Cardiac muscle cell (in vitro differentiated cells and primary cell): ENCODE results near the gene GPN1. TPM values are rescaled to one million over a fixed set of nuclear protein-coding genes. Genes with fewer than 3 reads are reported as not detected.

ENCODE experiments used
- DNase-seq, 2 donors: peaks; one replicate each; pipeline versions ENCODE4 v3.0.0 to v3.0.0-alpha.2; 2010 to 2017; ENCODE audit warnings: low read depth in 1 of 2, low spot score in 1 of 2
- H3K27ac ChIP-seq: fragments of 200-600 bp; sonication (generic); 2 replicates; pipeline ENCODE4 v1.5.1; 2016
- H3K27me3 ChIP-seq: fragments of 200-600 bp; sonication (generic); 2 replicates; pipeline ENCODE4 v1.6.0; 2016; ENCODE audit warnings: control low read depth
- H3K36me3 ChIP-seq: fragments of 200-600 bp; sonication (generic); 2 replicates; pipeline ENCODE4 v1.5.1; 2016; ENCODE audit warnings: control low read depth
- H3K4me1 ChIP-seq: fragments of 200-600 bp; sonication (generic); 2 replicates; pipeline ENCODE4 v1.8.1; 2017; ENCODE audit warnings: low read depth, mild to moderate bottlenecking, mixed run types
- H3K4me3 ChIP-seq: fragments of 200-600 bp; sonication (generic); 2 replicates; pipeline ENCODE4 v1.5.1; 2016; ENCODE audit warnings: mild to moderate bottlenecking
- H3K9me3 ChIP-seq: fragments of 200-600 bp; sonication (generic); 2 replicates; pipeline ENCODE4 v1.5.1; 2017; ENCODE audit warnings: low read depth, mild to moderate bottlenecking, control low read depth
- polyA plus RNA-seq: library from polyadenylated mRNA; unstranded; fragments of >200 nt; fragmentation: Nextera tagmentation; extraction: Ambion mirVana; gene quantifications from 2 replicates; pipeline ENCODE4 v1.2.1, GENCODE V29; 2016
- total RNA-seq: library from RNA; depleted of rRNA; stranded (reverse); fragments of >200 nt; gene quantifications from 2 replicates; pipeline ENCODE4 v1.2.3, GENCODE V29; 2016
- TF ChIP-seq, protein P1 (sequence below): IDR thresholded peaks from 2 replicates; pipeline ENCODE4 v1.5.1; 2012; ENCODE audit warnings: low read depth, mild to moderate bottlenecking, low read length

Gene GPN1
- total RNA-seq = 24.1 and 30.0 TPM in 2 replicates
- 51.6 and 52.5 TPM in 2 replicates for polyA plus RNA-seq

DNA sequence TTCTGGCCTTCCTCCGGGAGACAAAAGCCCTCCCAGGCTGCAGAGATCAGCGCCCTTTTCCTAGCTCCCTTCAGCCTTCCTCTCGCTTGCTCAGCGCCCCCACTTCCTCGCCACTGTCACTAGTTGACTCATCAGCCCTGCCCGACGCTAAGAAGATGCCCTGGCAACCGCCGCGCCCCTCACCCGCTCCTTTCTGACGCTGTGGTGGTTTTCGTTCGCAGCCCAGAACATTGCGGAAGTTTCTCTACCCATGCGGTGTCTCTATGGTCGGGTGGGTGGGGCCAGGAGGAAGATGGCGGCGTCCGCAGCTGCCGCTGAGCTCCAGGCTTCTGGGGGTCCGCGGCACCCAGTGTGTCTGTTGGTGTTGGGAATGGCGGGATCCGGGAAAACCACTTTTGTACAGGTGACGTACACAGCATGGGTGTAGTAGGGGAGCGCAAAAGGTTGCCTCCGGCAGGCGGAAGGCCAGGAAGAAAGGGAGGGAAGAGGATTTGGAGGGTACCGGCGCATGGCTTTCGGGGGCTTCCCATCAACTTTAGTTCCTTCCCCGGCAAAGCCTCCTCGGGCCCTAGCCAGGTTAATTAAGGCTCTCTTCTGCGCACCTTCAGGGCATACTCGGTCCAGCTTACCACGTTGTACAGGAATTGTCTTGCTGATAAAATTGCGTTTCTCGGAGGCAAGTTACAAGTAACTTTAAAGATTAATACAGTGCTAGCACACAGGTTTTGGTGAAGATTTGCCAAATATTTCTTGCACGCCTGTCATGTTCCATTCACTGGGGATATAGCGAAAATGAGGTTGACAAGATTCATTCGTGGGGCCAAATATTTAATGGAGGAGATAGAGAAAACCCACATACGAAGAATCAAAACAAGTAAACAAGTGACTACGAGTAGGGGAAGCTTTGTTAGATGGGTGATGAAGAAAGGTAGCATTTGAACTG lies at the start of gene GPN1, which contains the start of gene CCDC121:
GPN1 (plus strand) TSS at position 284 of the 943 bp plus-strand sequence; CDS start at position 293, 9 bp downstream.
CCDC121 (minus strand) TSS at position 246 of the 943 bp plus-strand sequence. CDS start 1,213 bp downstream, outside the sequence.
- Histone ChIP-seq H3K36me3 (peaks cover 28% of the 10 kb centered on the region), H3K27ac (no peak within 1 kb of the TSS), H3K4me3 (peak within 1 kb of the TSS; percentile 71), H3K9me3 (no peaks in the 10 kb centered on the region), H3K27me3 (no peaks in the 10 kb centered on the region), H3K4me1 (no peaks in the 10 kb centered on the region)
- TF ChIP-seq, protein P1, sequence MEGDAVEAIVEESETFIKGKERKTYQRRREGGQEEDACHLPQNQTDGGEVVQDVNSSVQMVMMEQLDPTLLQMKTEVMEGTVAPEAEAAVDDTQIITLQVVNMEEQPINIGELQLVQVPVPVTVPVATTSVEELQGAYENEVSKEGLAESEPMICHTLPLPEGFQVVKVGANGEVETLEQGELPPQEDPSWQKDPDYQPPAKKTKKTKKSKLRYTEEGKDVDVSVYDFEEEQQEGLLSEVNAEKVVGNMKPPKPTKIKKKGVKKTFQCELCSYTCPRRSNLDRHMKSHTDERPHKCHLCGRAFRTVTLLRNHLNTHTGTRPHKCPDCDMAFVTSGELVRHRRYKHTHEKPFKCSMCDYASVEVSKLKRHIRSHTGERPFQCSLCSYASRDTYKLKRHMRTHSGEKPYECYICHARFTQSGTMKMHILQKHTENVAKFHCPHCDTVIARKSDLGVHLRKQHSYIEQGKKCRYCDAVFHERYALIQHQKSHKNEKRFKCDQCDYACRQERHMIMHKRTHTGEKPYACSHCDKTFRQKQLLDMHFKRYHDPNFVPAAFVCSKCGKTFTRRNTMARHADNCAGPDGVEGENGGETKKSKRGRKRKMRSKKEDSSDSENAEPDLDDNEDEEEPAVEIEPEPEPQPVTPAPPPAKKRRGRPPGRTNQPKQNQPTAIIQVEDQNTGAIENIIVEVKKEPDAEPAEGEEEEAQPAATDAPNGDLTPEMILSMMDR = no peak
- DNase-seq = peak; percentile 87 to 92

DNA sequence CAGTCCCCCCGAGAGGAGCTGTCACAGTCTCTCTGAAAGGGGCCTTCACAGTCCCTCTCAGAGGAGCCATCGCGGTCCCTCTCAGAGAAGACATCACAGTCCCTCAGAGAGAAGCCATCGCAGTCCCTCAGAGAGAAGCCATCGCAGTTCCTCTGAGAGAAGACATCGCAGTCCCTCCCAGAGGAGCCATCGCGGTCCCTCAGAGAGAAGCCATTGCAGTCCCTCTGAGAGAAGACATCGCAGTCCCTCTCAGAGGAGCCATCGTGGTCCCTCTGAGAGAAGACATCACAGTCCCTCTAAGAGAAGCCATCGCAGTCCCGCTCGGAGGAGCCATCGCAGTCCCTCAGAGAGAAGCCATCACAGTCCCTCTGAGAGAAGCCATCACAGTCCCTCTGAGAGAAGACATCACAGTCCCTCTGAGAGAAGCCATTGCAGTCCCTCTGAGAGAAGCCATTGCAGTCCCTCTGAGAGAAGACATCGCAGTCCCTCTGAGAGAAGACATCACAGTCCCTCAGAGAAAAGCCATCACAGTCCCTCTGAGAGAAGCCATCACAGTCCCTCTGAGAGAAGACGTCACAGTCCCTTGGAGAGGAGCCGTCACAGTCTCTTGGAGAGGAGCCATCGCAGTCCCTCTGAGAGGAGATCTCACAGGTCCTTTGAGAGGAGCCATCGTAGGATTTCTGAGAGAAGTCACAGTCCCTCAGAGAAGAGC lies 47.3 kb upstream of the GPN1 start:
- no peak overlapping the region for H3K4me3 ChIP-seq
- H3K4me1 ChIP-seq = peaks cover 3% of the 10 kb centered on the region
- TF ChIP-seq, protein P1 = no peak
- H3K36me3 ChIP-seq = no peaks in the 10 kb centered on the region
- H3K27ac ChIP-seq = no peak overlapping the region
- DNase-seq = no peak
- H3K27me3 ChIP-seq = no peaks in the 10 kb centered on the region
- no peaks in the 10 kb centered on the region for H3K9me3 ChIP-seq

DNA sequence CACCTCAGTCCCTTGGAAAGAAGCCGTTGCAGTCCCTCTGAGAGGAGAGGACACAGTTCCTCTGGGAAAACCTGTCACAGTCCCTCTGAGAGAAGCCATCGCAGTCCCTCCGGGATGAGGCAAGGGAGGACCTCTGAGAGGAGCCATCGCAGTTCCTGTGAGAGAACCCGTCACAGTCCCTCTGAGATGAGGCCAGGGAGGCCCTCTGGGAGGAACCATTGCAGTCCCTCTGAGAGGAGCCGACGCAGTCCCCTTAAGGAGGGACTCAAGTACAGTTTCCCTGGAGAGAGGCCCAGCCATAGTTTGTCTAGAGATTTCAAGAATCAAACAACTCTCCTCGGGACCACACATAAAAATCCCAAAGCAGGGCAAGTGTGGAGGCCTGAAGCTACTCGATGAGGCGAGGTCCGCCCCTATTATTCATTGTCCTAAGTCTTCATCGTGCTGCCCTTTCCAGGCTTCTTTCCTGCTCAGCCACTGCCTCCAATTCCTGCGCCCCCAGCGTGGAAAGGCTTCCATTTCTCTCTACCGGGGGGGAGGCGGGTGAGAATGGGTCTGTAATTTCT lies 46.6 kb upstream of the GPN1 start:
- no peak overlapping the region for H3K27ac ChIP-seq
- no peak for DNase-seq
- H3K4me3 ChIP-seq = peak overlapping the region; percentile 72
- no peaks in the 10 kb centered on the region for H3K9me3 ChIP-seq
- peaks cover 3% of the 10 kb centered on the region for H3K4me1 ChIP-seq
- TF ChIP-seq, protein P1 = no peak
- H3K36me3 ChIP-seq = no peaks in the 10 kb centered on the region
- no peaks in the 10 kb centered on the region for H3K27me3 ChIP-seq

DNA sequence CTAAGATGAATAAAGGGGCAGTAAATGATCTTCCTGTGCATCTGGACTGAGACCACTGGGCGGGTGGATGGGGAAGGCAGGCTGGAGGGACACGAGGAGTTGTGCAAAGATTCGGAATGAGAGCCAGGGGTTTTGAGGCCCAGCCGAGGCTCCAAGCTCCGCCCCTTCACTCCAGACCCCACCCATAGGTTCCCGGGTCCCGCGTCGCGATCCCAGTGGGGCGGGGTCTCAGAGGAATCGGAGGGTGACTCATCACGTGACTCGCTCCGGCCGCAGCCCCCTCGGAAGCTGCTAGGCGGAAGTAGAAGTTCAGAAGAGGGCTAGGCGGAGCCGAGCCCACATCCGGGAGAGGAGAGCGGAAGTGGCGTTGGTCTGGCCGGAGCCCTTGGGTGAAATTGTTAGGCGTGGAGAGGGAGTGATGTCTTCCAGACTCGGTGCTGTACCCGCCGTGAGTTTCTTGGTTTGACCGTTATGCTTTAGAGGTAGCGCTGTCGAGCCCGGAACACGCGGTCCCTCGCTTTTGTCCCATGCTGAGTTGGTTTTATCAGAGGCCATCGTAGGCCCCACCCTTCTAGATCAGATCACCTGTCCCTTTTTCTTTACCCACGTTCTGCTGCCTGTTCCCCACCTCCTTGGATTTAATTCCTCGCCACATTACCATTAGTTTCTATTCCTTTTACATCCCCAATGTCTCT lies 46.0 kb upstream of the GPN1 start, which contains the start of gene ZNF512:
ZNF512 (plus strand) TSS at position 348 of the 695 bp plus-strand sequence; CDS start at position 419, 71 bp downstream.
- TF ChIP-seq, protein P1 = no peak
- DNase-seq = peak; percentile 93 to 97
- H3K36me3 ChIP-seq = no peaks in the 10 kb centered on the region
- H3K9me3 ChIP-seq = no peaks in the 10 kb centered on the region
- peaks cover 3% of the 10 kb centered on the region for H3K4me1 ChIP-seq
- no peaks in the 10 kb centered on the region for H3K27me3 ChIP-seq
- peak within 1 kb of the TSS; percentile 72 for H3K4me3 ChIP-seq
- H3K27ac ChIP-seq = no peak within 1 kb of the TSS
